Endothelial cell of umbilical vein (primary cell): ENCODE measurements around the gene RHOH. TPM values are rescaled to one million over a fixed set of nuclear protein-coding genes. Genes with fewer than 3 reads are reported as not detected.

ENCODE experiments used
- BruUV-seq: library from RNA; stranded (reverse); fragments of 400-500 nt; replicated peaks from 2 replicates; lab custom pipeline; 2021; lab: Mats Ljungman, UMichigan
- CTCF ChIA-PET: fragments of 300-600, 350-600 bp; sonication (Branson Sonifier 250); formaldehyde crosslinking; loops from one replicate; lab custom pipeline; 2021; ENCODE audit warnings: antibody characterized with exemption, inconsistent platforms; lab: Charles Lee
- POLR2A ChIA-PET: fragments of 300-600, 350-600 bp; sonication (Branson Sonifier 250); formaldehyde crosslinking; loops from one replicate; lab custom pipeline; 2021; ENCODE audit warnings: antibody characterized with exemption, inconsistent platforms; lab: Charles Lee
- DNase-seq: peaks from one replicate; pipeline ENCODE4 v3.0.0-alpha.2; 2011; ENCODE audit warnings: low read depth, low spot score
- FAIRE-seq: peaks from 2 replicates; lab custom pipeline; 2011; peaks lifted over from hg19 to GRCh38; lab: Jason Lieb, UNC
- H2AFZ ChIP-seq: 2 replicates; pipeline ENCODE4 v1.6.0; 2012; ENCODE audit warnings: low read depth, low read length, control low read depth, inconsistent platforms
- H3K27ac ChIP-seq: 2 replicates; pipeline ENCODE4 v1.5.1; 2011; ENCODE audit warnings: low read depth, mild to moderate bottlenecking, control low read depth, low read length, moderate library complexity; ENCODE audit not compliant: insufficient read depth
- H3K27me3 ChIP-seq, 2 experiments: 2 replicates each; pipeline versions ENCODE4 v1.6.0 to v1.6.1; 2011; ENCODE audit warnings: low read length in 2 of 2, mixed read lengths in 1 of 2; ENCODE audit not compliant: control insufficient read depth in 2 of 2, insufficient read depth in 2 of 2
- H3K36me3 ChIP-seq, 2 experiments: 2 replicates in 1 of 2; 3 replicates in 1 of 2; pipeline ENCODE4 v1.5.1; 2011; ENCODE audit warnings: low read length in 2 of 2, mild to moderate bottlenecking in 1 of 2, moderate library complexity in 1 of 2; ENCODE audit not compliant: control insufficient read depth in 2 of 2, insufficient read depth in 2 of 2; ENCODE audit errors: extremely low read depth in 1 of 2
- H3K4me1 ChIP-seq: 3 replicates; pipeline ENCODE4 v1.5.1; 2011; ENCODE audit warnings: mild to moderate bottlenecking, low read length; ENCODE audit not compliant: control insufficient read depth, insufficient read depth; ENCODE audit errors: extremely low read depth
- H3K4me2 ChIP-seq: 2 replicates; pipeline ENCODE4 v1.6.1; 2011; ENCODE audit warnings: low read length, control low read depth, mixed read lengths; ENCODE audit not compliant: insufficient read depth
- H3K4me3 ChIP-seq, 3 experiments: fragments of 200-600 bp in 1 of 3; sonication (generic), shearing (Covaris generic) in 1 of 3; replicated peaks in 1 of 3; 2 replicates each; pipeline ENCODE4 v1.5.1; 2011 to 2016; ENCODE audit warnings: control low read depth in 3 of 3, low read length in 3 of 3, mild to moderate bottlenecking in 2 of 3, inconsistent platforms in 1 of 3, low read depth in 1 of 3, moderate library complexity in 1 of 3; ENCODE audit not compliant: insufficient read depth in 1 of 3
- H3K79me2 ChIP-seq: 2 replicates; pipeline ENCODE4 v1.6.0; 2012; ENCODE audit warnings: low read length, inconsistent platforms; ENCODE audit not compliant: control insufficient read depth, insufficient read depth
- H3K9ac ChIP-seq: replicated peaks from 2 replicates; pipeline ENCODE3; 2011; ENCODE audit warnings: low read length, control low read depth; ENCODE audit not compliant: insufficient read depth; ENCODE audit errors: extremely low read depth
- H3K9me1 ChIP-seq: replicated peaks from 3 replicates; pipeline ENCODE4 v1.6.0; 2011; ENCODE audit warnings: mild to moderate bottlenecking, low read length; ENCODE audit not compliant: control insufficient read depth, insufficient read depth; ENCODE audit errors: extremely low read depth
- H3K9me3 ChIP-seq: replicated peaks from 2 replicates; pipeline ENCODE4 v1.5.1; 2012; ENCODE audit warnings: low read length, inconsistent platforms; ENCODE audit not compliant: control insufficient read depth, insufficient read depth
- H4K20me1 ChIP-seq: replicated peaks from 2 replicates; pipeline ENCODE3; 2011; ENCODE audit warnings: mild to moderate bottlenecking, low read length; ENCODE audit not compliant: control insufficient read depth, insufficient read depth; ENCODE audit errors: extremely low read depth
- CTCF ChIP-seq, 2 donors: IDR thresholded peaks; 1 replicate in 1 of 2; 2 replicates in 1 of 2; pipeline ENCODE4 v1.5.1; 2011; ENCODE audit warnings: low read length in 2 of 2, mild to moderate bottlenecking in 2 of 2, moderate library complexity in 2 of 2, control low read depth in 1 of 2, inconsistent platforms in 1 of 2, low read depth in 1 of 2; ENCODE audit not compliant: insufficient read depth in 1 of 2; ENCODE audit errors: extremely low read depth in 1 of 2
- EZH2 ChIP-seq: IDR thresholded peaks from 2 replicates; pipeline ENCODE4 v1.6.1; 2012; ENCODE audit warnings: borderline replicate concordance, low read depth, mild to moderate bottlenecking, moderate library complexity, low read length, inconsistent platforms; ENCODE audit not compliant: severe bottlenecking
- FOS ChIP-seq: IDR thresholded peaks from 2 replicates; pipeline ENCODE4 v1.6.1; 2011; ENCODE audit warnings: mild to moderate bottlenecking, low read length, moderate library complexity, borderline replicate concordance; ENCODE audit not compliant: insufficient read depth
- GATA2 ChIP-seq: IDR thresholded peaks from 2 replicates; pipeline ENCODE4 v1.7.0; 2011; ENCODE audit warnings: low read depth, mild to moderate bottlenecking, moderate library complexity, mixed read lengths, low read length; ENCODE audit not compliant: insufficient read length, insufficient read depth
- JUN ChIP-seq: IDR thresholded peaks from 2 replicates; pipeline ENCODE4 v1.6.1; 2011; ENCODE audit warnings: borderline replicate concordance, low read depth; ENCODE audit not compliant: insufficient read length, insufficient read depth
- MAX ChIP-seq: IDR thresholded peaks from 2 replicates; pipeline ENCODE4 v1.6.1; 2011; ENCODE audit not compliant: insufficient read depth, insufficient read length
- MYC ChIP-seq: IDR thresholded peaks from one replicate; pipeline ENCODE4 v1.6.1; 2011; ENCODE audit warnings: mild to moderate bottlenecking, low read depth, low read length
- POLR2A ChIP-seq: IDR thresholded peaks from 2 replicates; pipeline ENCODE4 v1.6.1; 2012; ENCODE audit warnings: low read depth, mild to moderate bottlenecking, control low read depth, low read length
- POLR2AphosphoS5 ChIP-seq: IDR thresholded peaks from 2 replicates; pipeline ENCODE4 v1.6.1; 2012; ENCODE audit warnings: low read depth, mild to moderate bottlenecking, control low read depth, low read length, moderate library complexity; ENCODE audit not compliant: insufficient read depth
- dilution Hi-C: fragments of 300-500 bp; cut with MboI; formaldehyde crosslinking; loops from one replicate; pipeline ENCODE4 v1.15.0; 2019; ENCODE audit warnings: low sequenced_read_pairs; ENCODE audit not compliant: extremely low pct_ligation_motif_present
- intact Hi-C: fragments of 100-400 bp; cut with micrococcal nuclease; formaldehyde crosslinking; loops from one replicate; pipeline ENCODE4 v1.10.0; 2022
- polyA plus RNA-seq, 4 experiments: library from polyadenylated mRNA; depleted of rRNA in 3 of 4; stranded (reverse) in 3 of 4; unstranded in 1 of 4; fragments of >200 nt; gene quantifications; 2 replicates each; pipeline versions ENCODE4 v1.2.1 to v1.2.3, GENCODE V29; 2011 to 2012; ENCODE audit warnings: missing spikeins in 1 of 4
- total RNA-seq: library from RNA; stranded (reverse); gene quantifications from 2 replicates; pipeline ENCODE4 v1.2.3, GENCODE V29; 2021

The RHOH gene
- total and polyA plus RNA-seq, 2 donors (not counting 3 experiments of a cell fraction or from before 2014, with no cell fraction given) = not detected

GRCh38 chr4:40251366-40251765 is 54.5 kb downstream of the RHOH start:
- Histone ChIP-seq H3K4me2 (no peak overlapping the region), H3K4me3 (no peak overlapping the region), H3K36me3 (no peaks in the 10 kb centered on the region), H2AFZ (no peak overlapping the region), H3K9me1 (no peaks in the 10 kb centered on the region), H4K20me1 (no peaks in the 10 kb centered on the region), H3K9me3 (no peaks in the 10 kb centered on the region), H3K27me3 (no peaks in the 10 kb centered on the region), H3K9ac (no peak overlapping the region), H3K27ac (no peak overlapping the region), H3K4me1 (peaks cover 26% of the 10 kb centered on the region), H3K79me2 (no peaks in the 10 kb centered on the region)
- no peak for FAIRE-seq
- dilution Hi-C loops (no loop called here), intact Hi-C loops (loop anchor here (5.0 kb wide), 1 partner anchor 194 kb away; the partner anchor contains the start of gene N4BP2)
- DNase-seq = peak; percentile 42
- ChIA-PET CTCF (interaction anchor here (0.6 to 0.8 kb wide), 2 partner anchors 44 to 128 kb away, joined by 3 to 6 read pairs; no protein-coding TSS in a partner anchor), POLR2A (no interaction called here)
- no peak for TF ChIP-seq MAX
- TF ChIP-seq EZH2 = no peak
- no peak for TF ChIP-seq GATA2
- no peak for TF ChIP-seq POLR2A
- TF ChIP-seq POLR2AphosphoS5 = peak; percentile 23
- TF ChIP-seq JUN = peak; percentile 14
- TF ChIP-seq MYC = no peak
- no peak for TF ChIP-seq CTCF (IDR thresholded peaks at IDR 0.05; ENCODE audit: extremely low read depth in 1 of 2, insufficient read depth in 1 of 2, low read depth in 1 of 2, low read length in 2 of 2)
- peak; percentile 84 for TF ChIP-seq FOS
- BruUV-seq = no TSS peak
